Measurements from ENCODE around the gene ARPC3.
"Not testable (repeated sequence)": the region's sequence is repeated elsewhere in the genome, so short reads cannot be mapped to it uniquely, and the experiment has no call there.

Gene ARPC3
- 78.6 to 116 reads per million in 2 donors for total RNA-seq

GRCh38 chr12:110449799-110450497, at the start of gene ARPC3:
ARPC3 (minus strand) TSS chr12:110450337; CDS start chr12:110450260, 77 bp downstream.
- peak; percentile 89 to 98 (median 91) for DNase-seq

- DNase-seq, result no peak
These were observed 49.0 kb upstream of the ARPC3 start for GRCh38 chr12:110498984-110499706.

- DNase-seq, result no peak
These were observed 25.3 kb upstream of the ARPC3 start for GRCh38 chr12:110475426-110475825.

- DNase-seq, result peak; percentile 82 to 98 (median 93)
These were observed 18.3 kb upstream of the ARPC3 start, which contains the start of the genes FAM216A and GPN3 for GRCh38 chr12:110468214-110469048. FAM216A (plus strand) TSS chr12:110468845; CDS start chr12:110468876, 31 bp downstream. GPN3 (minus strand) TSS chr12:110468257; CDS start chr12:110468203, 54 bp downstream.

- DNase-seq, result no peak
These were observed 17.7 kb upstream of the ARPC3 start for GRCh38 chr12:110467847-110468213.

GRCh38 chr12:110466791-110467190, 16.7 kb upstream of the ARPC3 start:
- DNase-seq, result no peak

GRCh38 chr12:110465765-110466164, 15.6 kb upstream of the ARPC3 start:
- DNase-seq, result not testable (repeated sequence)

GRCh38 chr12:110465024-110465423, 14.9 kb upstream of the ARPC3 start:
- no peak for DNase-seq

- not testable (repeated sequence) for DNase-seq
These were observed 11.1 kb upstream of the ARPC3 start for GRCh38 chr12:110461189-110461588.

GRCh38 chr12:110458756-110459155, 8.6 kb upstream of the ARPC3 start:
- DNase-seq, result no peak

GRCh38 chr12:110453569-110454296, 3.6 kb upstream of the ARPC3 start:
- no peak for DNase-seq

- DNase-seq, result no peak
These were observed 1.1 kb upstream of the ARPC3 start for GRCh38 chr12:110451263-110451662.

GRCh38 chr12:110444455-110444854, 5.7 kb downstream of the ARPC3 start:
- no peak for DNase-seq

- DNase-seq, result no peak
These were observed 13.9 kb downstream of the ARPC3 start for GRCh38 chr12:110436231-110436630.

GRCh38 chr12:110431957-110432587, 18.1 kb downstream of the ARPC3 start:
- peak in 1 of 5 experiments; percentile 37 for DNase-seq

GRCh38 chr12:110429676-110430075, 20.5 kb downstream of the ARPC3 start:
- not testable (repeated sequence) for DNase-seq

- DNase-seq, result no peak
These were observed 23.7 kb downstream of the ARPC3 start for GRCh38 chr12:110426406-110426805.

GRCh38 chr12:110424237-110424636, 25.9 kb downstream of the ARPC3 start:
- DNase-seq, result no peak

- no peak for DNase-seq
These were observed 28.4 kb downstream of the ARPC3 start for GRCh38 chr12:110421701-110422100.

- DNase-seq, result no peak
These were observed 28.9 kb downstream of the ARPC3 start for GRCh38 chr12:110421159-110421661.

- DNase-seq, result not testable (repeated sequence)
These were observed 29.5 kb downstream of the ARPC3 start for GRCh38 chr12:110420644-110421043.

Measured in T-helper 2 cell (primary cell).